GM19043 (cell line): ENCODE results near the gene NFE2L1.
"Not testable (repeated sequence)": the region's sequence is repeated elsewhere in the genome, so short reads cannot be mapped to it uniquely, and the experiment has no call there.

ENCODE experiments used
- ATAC-seq: cut with Tn5 transposase; IDR thresholded peaks from one replicate; pipeline ENCODE4 v1.9.1; 2021; ENCODE audit warnings: low read depth; ENCODE audit not compliant: unreplicated experiment

Gene NFE2L1

GRCh38 chr17:48022901-48023300 is 25.3 kb upstream of the NFE2L1 start:
- no peak for ATAC-seq

DNA sequence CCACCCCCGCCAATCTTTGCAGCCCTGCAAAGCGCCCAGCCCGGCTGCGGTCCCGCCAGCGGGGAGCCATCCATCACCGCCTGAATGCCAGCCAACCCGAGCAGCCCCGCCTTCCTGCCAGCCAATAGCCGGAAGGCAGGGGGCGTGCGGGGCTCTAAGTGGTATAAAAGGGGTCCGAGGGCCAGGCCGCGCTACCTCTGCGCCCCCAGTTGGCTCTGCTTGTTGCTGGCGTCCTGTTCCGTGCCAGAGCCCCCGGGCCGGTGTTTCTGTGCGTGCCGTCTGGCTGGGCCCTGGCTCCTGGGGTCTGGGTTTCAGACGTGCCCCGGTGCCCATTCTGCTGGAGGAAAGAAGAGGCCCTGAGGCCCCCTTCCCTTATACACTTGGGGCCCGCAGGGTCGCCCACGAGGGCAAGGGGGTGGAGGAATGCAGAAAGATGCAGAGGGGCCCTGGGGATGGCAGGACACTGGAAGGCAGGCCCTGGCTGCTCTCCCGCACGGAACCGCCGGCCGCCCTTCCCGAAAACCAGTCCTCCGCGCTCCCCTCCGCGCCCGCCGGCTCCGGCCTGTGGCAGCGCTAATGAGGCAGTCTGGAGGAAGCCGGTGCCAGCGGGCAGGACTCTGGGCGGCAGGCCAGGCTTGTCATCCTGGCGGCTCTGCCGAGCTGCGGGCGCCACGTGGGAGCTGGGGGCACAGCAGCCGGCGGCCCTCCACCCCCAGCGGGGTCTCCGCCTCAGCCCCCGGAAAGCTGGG is 24.6 kb upstream of the NFE2L1 start:
- ATAC-seq = no peak

DNA sequence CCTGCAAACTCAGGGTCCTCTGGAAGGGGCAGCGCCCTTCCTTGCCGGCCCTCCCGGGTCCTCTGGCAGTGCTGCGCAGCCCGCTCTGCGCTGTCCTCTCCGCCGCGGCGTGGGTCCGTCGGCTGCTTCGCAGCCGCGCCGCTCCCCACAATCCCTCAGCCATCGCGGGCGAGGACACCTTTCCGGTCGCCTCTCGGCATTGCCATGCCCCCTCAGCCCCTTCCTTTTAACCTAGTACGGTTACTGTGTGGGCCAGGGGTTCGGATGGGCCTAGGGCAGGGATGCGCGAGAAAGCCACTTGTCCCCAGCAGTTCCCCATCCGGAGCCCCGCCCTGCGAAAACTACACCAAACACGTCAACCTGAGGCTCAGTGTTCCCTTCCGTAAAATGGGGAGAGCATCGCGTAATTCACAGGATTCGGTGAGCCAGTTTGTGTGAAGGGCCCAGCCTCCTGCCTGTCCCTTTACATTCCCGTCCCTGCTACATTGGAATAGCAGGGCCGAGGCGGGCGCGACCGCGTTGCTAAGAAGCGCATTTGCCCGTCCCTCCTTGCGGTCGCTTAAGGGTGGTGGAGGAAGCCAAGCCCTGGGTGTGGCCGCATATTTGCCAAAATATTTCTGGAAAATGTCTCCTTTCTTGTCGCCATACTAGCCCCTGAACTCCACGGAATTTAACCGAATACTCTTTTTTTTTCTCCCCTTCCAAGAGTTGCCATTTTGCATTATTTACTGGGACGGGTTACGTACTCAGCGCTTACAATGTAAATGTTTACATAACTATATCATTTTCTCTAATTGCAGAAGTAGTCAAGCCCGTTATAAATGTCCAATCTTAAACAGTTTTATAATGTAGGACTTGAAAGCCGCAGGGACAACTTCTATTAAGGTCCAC is 23.8 kb upstream of the NFE2L1 start:
- peak; percentile 7 for ATAC-seq

- ATAC-seq = peak; percentile 72
Observed at GRCh38 chr17:48025040-48025903, 22.9 kb upstream of the NFE2L1 start.

GRCh38 chr17:48025904-48026501 is 22.2 kb upstream of the NFE2L1 start:
- ATAC-seq = no peak

DNA sequence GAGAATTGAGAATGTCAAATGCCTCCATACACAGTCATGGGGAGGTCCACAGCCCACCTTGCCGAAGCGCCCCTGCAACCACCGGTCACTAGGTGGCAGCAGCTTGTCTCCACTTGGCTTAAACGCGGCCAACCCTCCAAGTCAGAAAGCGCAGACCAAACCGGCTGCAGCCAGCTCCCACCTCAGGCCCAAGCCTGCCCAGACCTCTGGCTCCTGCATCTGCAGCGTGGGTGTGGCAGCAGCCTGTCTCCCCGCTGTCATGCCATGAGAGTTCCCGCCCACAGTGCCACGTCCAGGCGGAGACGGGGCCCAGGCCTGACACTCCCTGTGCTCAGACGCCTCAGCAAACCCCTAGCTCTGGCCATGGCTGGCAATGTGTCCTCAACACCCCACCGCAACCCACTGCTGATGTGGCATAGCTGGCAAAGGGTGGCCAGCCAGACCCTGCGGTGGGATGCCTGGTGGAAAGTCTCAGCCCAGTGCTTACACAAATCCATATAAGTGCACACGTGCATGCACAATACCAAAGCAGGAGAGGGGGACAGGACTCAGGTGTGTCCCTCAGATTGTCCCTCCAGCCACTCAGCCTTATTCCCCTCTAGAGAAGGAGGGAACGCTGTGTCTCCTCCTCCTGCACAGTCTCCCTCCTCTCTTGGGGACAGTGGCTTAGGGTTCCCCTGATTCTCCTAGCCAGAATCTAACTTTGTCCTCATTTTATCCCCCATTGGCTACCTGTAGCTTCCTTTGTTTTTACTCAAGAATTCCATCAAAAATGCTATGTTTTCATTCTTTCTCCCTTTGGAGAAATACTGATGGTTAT is 21.4 kb upstream of the NFE2L1 start:
- no peak for ATAC-seq

GRCh38 chr17:48027322-48027981 is 20.7 kb upstream of the NFE2L1 start:
- ATAC-seq = no peak

DNA sequence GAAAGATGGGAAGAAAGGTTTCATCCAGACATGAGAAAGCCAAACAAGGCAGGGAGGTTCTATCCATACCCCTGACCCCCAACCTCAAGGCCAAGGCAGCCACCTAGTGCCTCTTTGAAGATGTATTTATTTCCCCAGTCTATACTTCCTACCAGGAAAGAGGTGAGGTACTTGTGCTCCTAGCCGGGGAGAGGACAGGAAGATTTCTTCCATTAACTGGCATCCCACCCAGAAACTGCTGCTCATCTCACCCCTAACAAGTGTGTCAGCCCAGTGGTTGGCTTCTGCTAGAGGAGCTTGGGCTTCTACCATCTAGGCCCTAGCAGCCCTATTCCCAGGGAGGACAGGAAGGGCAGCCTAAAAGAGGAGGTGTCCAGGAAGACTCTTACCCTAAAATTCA is 19.4 kb upstream of the NFE2L1 start:
- no peak for ATAC-seq

DNA sequence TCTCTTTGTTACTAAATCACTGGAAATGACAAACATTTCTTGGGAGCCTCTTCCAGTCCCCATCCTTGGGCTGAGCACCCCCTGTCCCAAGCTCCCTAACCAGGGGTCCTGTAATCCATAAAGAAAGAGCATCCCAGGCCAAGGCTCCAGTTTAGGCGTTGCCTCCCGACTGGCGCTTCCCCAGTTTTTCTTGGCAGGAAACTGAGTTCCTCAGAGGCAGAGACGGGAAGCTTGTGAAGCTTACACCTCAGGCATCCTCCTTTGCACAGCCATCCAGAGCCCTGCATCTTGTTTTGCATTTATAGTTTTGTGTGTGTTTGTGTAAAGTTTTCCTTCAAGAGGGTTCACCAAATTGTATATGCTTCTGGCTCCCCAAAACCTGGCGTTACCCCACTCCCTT is 17.6 kb upstream of the NFE2L1 start:
- no peak for ATAC-seq

DNA sequence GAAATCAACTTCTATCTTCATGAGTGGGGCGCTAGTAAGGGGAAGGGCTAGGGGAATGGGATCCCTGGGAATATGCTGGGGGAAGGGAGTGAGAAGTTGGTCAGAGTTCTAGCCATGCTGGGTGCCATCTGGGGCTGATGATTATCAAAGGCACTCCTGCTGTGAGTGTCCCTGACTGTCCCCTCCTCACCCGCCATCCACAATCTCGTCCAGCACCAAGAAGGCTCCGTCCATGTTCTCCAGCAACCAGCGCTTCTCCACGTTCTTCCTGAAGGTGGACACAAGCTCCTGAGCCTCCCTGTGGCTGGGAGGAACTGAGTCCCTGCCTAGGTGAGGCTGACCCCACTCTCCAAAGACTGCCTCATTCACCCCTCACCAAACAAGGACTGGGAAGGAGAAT is 16.2 kb upstream of the NFE2L1 start:
- ATAC-seq = no peak

DNA sequence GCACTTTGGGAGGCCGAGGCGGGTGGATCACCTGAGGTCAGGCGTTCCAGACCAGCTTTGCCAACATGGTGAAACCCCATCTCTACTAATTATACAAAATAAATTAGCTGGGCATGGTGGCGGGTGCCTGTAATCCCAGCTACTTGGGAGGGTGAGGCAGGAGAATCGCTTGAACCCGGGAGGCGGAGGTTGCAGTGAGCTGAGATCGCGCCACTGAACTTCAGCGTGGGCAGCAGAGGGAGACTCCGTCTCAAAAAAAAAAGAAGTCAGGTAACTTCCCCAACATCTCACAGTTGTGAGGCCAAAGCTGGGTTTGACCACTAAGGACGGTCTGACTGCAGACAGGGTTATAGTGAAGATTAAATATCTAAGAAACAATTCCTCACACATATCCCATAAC is 13.4 kb upstream of the NFE2L1 start:
- not testable (repeated sequence) for ATAC-seq

GRCh38 chr17:48036693-48037035 is 11.5 kb upstream of the NFE2L1 start:
- ATAC-seq = no peak

DNA sequence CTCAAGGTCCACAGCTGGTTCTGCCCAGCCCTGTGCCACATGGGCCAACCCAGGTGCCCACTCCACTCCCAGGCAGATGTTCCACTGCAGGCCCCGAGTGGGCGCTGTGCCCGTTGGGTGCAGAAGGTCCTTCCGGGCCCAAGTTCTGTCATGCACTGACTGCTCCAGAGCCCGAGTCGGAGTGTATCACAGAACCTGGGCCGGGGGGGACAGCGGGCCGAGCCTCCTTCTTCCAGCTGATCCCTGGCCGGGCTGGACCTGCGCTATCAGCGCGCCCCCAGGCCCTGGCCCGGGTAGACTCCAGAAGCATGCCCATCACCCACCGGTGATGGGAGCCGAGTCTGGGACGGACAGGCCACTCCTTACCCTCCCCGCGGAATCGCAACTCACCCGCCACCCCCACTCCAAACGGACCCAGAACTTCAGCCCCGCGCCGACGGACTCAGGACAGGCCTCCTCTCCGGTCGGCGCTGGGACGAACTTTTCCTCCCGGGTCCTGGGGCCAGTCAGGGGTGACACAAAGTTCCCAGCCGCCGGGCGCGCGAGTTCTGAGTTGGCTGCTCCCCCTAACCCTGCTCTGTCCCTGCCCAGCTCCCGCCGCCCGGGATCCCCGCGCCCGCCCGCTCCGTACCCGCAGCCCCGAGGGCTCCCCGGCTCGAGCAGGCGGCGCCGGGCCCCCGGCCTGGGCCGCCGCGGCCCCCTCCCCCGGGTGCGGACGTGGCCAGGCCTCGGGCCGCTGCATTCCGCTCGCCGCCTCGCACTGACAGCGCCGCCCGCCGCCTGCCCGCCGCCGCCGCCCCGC is 10.9 kb upstream of the NFE2L1 start, which contains the start of gene COPZ2:
COPZ2 (minus strand) TSS at position 762 of the 802 bp plus-strand sequence; CDS start at position 742, 20 bp downstream.
- ATAC-seq = no peak

GRCh38 chr17:48037838-48038323 is 10.3 kb upstream of the NFE2L1 start:
- ATAC-seq = no peak

- ATAC-seq = no peak
Observed at GRCh38 chr17:48038687-48039086, 9.5 kb upstream of the NFE2L1 start.

DNA sequence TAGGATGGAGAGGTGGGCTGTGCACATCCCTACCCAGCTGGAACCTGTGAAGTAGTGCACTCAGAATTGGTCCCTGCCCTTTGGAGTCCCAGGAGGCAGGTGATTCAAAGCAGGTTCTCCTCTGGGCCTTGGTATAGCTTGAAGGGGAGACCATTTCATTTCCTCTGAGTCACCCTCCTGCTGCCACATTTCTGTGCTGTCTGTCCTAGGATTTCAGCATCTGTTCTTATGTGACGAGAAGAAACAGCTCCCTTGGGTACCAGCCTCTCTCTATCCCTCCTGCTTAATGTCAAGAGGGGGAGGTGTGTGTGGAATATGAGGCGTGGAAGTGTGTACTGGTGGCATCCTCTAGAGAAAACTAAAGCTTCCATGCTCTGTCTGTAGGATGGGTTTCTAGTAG is 5.0 kb upstream of the NFE2L1 start:
- no peak for ATAC-seq

DNA sequence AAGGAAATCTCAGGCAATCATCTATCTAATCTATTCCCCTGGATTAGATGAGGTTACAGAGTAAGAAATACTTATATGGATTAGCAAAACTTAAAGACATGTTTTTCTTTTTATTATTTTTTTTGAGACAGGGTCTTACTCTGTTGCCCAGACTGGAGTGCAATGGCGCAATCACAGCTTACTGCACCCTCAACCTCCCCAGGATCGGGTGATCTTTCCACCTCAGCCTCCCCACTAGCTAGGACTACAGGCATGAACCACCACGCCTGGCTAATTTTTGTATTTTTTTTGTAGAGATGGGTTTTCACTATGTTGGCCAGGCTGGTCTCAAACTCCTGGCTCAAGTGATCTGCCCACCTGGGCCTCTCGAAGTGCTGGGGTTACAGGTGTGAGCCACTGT is 3.3 kb upstream of the NFE2L1 start:
- no peak for ATAC-seq

- no peak for ATAC-seq
Observed at GRCh38 chr17:48045316-48046001, 2.7 kb upstream of the NFE2L1 start.
